IPS DF 6.9 (cell line): ENCODE results near the gene IFT25.
"Not testable (repeated sequence)": the region's sequence is repeated elsewhere in the genome, so short reads cannot be mapped to it uniquely, and the experiment has no call there.

ENCODE experiments used
- DNase-seq: peaks from one replicate; pipeline ENCODE4 v3.0.0-alpha.2; 2013; ENCODE audit warnings: low read depth, low spot score
- H3K27ac ChIP-seq: one replicate; pipeline ENCODE4 v1.5.1; 2013; ENCODE audit warnings: low read length, control low read depth
- H3K27me3 ChIP-seq: 2 replicates; pipeline ENCODE4 v1.6.1; 2013; ENCODE audit warnings: mild to moderate bottlenecking, low read length; ENCODE audit not compliant: control insufficient read depth, insufficient read depth
- H3K36me3 ChIP-seq: 2 replicates; pipeline ENCODE4 v1.6.1; 2013; ENCODE audit warnings: low read length; ENCODE audit not compliant: control insufficient read depth, insufficient read depth
- H3K4me1 ChIP-seq: 2 replicates; pipeline ENCODE4 v1.6.1; 2013; ENCODE audit warnings: low read length; ENCODE audit not compliant: control insufficient read depth, insufficient read depth
- H3K4me3 ChIP-seq: 2 replicates; pipeline ENCODE4 v1.5.1; 2013; ENCODE audit warnings: mild to moderate bottlenecking, low read length
- H3K9me3 ChIP-seq: 2 replicates; pipeline ENCODE4 v1.6.1; 2013; ENCODE audit warnings: low read length, inconsistent platforms; ENCODE audit not compliant: control insufficient read depth, insufficient read depth
- WGBS: extraction: QIAGEN DNeasy Blood & Tissue Kit; methylation state at CpG from one replicate; pipeline ENCODE4 v1.1.7; 2013; ENCODE audit warnings: mixed read lengths, missing lambda C conversion rate; ENCODE audit not compliant: insufficient read length, insufficient coverage; 5-methylcytosine and 5-hydroxymethylcytosine counted together

Gene IFT25

DNA sequence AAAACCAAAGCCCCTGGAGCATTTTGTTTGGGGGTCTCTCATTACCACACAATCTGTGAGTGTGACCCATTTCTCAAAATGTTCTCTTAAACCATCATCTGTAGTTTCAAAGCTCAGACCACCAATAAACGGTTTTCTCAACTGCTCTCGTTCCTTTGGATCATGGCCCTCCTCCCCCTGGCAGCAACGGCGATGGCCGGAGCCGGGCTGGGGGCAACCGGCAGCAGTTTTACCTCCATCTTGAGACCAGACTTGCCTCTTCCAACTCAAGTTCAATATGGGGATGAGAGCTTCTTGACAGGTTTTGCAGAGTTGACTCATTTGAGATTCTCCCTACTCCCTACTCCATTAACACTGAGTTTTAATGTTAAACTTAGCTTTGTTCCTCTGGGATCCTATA is 30.4 kb upstream of the IFT25 start:
- no peak overlapping the region for H3K27ac ChIP-seq
- no peaks in the 10 kb centered on the region for H3K27me3 ChIP-seq
- no peaks in the 10 kb centered on the region; the same call in 1 of the 2 replicates for H3K36me3 ChIP-seq
- DNase-seq, result no peak
- WGBS, result no CpG with 5 or more reads among the region's 7 CpGs
- H3K4me1 ChIP-seq, result no peaks in the 10 kb centered on the region
- H3K4me3 ChIP-seq, result no peak overlapping the region
- H3K9me3 ChIP-seq, result no peaks in the 10 kb centered on the region

DNA sequence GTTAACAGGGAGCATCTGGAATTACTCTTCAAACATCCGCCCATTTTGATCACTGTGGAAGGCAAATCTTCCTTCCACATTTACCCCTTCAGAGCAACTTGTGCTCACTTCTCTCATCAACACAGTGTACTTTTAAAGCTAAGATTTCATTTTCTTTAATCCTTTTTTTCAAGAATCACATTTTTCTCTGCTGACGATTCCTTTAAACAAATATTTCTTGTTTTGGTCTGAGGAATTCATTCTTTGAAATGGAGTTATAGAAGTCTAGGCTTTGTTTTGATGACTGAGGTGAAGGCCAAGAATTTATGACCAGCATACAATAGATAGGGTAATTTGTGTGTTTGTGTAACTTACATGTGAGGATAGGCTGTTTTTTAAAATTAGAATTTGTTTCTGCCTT is 26.2 kb upstream of the IFT25 start:
- no peaks in the 10 kb centered on the region for H3K27me3 ChIP-seq
- DNase-seq, result no peak
- H3K4me3 ChIP-seq, result no peak overlapping the region
- no CpG with 5 or more reads among the region's 2 CpGs for WGBS
- H3K4me1 ChIP-seq, result no peaks in the 10 kb centered on the region
- H3K36me3 ChIP-seq, result peaks cover 4% of the 10 kb centered on the region; the same call in 1 of the 2 replicates
- H3K9me3 ChIP-seq, result no peaks in the 10 kb centered on the region
- H3K27ac ChIP-seq, result no peak overlapping the region

DNA sequence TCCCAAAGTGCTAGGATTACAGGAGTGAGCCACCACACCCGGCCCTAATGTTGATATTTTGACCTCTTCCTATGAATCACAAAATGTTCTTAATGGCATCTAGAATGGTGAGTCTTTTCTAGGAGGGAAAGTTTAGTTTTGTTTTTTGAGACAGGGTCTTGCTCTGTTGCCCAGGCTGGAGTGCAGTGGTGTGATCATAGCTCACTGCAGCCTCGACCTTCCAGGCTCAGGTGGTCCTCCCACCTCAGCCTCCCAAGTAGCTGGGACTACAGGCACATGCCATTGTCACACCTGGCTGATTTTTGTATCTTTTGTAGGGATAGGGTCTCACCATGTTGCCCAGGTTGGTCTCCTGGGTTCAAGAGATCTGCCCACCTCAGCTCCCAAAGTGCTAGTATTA is 23.8 kb upstream of the IFT25 start:
- not testable (repeated sequence) for H3K27ac ChIP-seq, H3K4me1 ChIP-seq, DNase-seq, H3K27me3 ChIP-seq, H3K9me3 ChIP-seq, H3K36me3 ChIP-seq, H3K4me3 ChIP-seq
- no CpG with 5 or more reads among the region's 2 CpGs for WGBS

DNA sequence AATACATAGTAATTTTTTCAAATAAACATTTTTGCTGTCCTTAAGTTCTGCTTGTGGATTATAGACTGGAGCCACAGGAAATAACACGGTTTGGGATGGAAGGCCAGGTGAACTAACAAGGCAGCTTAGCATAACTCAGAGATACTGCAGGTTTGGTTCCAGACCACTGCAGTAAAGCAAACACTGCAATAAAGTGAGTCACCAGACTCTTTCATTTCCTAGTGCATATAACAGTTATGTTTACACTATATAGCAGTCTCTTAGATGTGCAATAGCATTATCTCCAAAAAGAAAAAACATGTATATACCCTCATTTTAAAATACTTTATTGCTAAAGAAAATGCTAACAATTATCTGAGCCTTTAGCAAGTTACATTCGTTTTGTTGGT is 22.6 kb upstream of the IFT25 start:
- no peaks in the 10 kb centered on the region for H3K9me3 ChIP-seq
- H3K4me1 ChIP-seq, result no peaks in the 10 kb centered on the region
- no CpG with 5 or more reads among the region's 2 CpGs for WGBS
- peaks cover 8% of the 10 kb centered on the region for H3K36me3 ChIP-seq
- H3K27ac ChIP-seq, result no peak overlapping the region
- DNase-seq, result no peak
- H3K27me3 ChIP-seq, result no peaks in the 10 kb centered on the region
- no peak overlapping the region for H3K4me3 ChIP-seq

DNA sequence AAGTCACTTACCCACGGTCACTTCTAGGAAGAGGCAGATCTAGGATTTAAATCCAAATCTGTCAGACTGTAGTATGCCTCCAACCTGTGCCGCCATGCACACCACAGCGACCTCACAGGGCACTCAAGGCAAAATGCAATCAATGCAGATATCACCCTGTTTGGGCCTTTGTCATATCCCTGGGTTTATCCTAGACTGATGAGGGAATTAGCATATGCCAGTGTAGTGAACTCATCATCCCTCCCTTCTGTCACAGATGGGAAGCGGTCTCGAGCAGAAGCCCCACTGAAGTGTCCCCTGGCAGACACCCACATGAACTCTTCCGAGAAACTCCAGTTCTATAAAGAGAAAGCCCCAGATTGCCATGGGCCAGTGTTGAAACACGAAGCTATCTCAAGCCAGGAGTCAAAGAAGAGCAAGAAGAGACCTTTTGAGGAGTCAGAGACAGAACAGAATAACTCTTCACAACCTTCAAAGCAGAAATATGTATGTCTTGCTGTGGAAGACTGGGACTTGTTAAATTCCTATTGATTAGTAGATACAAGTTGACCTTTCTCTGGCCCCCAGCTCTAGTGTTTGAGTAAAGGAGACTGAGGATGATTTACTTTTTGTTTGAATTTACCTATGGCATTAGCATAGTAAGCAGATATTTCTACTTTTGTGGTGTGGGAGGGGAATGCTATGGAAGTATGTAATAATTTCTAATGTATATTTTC is 22.1 kb upstream of the IFT25 start:
- Histone ChIP-seq H3K36me3 (peaks cover 12% of the 10 kb centered on the region), H3K27me3 (no peaks in the 10 kb centered on the region), H3K9me3 (no peaks in the 10 kb centered on the region), H3K27ac (no peak overlapping the region), H3K4me3 (no peak overlapping the region), H3K4me1 (no peaks in the 10 kb centered on the region)
- no peak for DNase-seq
- WGBS, result no CpG with 5 or more reads among the region's 7 CpGs

DNA sequence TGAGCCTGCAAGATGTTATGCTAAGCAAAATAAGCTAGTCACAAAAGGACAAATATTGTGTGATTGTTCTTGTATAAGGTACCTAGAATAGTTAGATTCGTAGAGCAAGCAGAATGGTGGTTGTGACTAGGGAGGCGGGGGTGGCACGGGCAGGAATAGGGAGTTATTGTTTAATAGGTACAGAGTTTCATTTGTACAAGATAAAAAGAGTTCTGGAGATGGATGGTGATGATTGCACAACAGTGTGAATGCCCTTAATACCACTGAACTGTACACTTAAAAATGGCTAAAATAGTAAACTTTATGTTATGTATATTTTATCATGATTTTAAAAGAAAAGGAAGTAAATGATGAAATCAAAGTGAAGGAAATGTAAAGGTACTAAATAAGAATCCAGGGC is 21.3 kb upstream of the IFT25 start:
- Histone ChIP-seq H3K4me1 (no peaks in the 10 kb centered on the region), H3K36me3 (peaks cover 16% of the 10 kb centered on the region), H3K27me3 (no peaks in the 10 kb centered on the region), H3K9me3 (no peaks in the 10 kb centered on the region), H3K27ac (no peak overlapping the region), H3K4me3 (no peak overlapping the region)
- DNase-seq, result no peak
- WGBS, result no CpG with 5 or more reads among the region's 3 CpGs

DNA sequence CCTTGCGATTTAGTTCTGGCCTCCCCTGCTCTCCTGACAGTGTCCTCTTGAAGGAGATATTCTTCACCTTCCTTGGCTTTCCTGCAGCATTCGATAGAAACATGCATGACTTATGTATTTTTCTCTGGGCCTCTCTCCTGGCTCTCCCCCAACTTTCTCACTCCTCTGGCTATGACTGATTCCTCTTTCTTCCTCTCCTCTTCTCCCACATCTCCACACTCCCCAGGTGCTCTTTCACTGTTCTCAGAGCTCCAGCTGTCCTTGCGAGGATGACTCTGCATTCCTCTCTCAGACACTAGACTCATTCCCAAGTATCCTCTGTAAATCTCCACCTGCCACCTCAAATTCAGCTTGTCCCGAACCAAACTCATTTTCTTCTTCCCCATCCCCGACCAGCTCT is 18.6 kb upstream of the IFT25 start:
- no peak for DNase-seq
- no peak overlapping the region for H3K27ac ChIP-seq
- H3K9me3 ChIP-seq, result no peaks in the 10 kb centered on the region
- 100% methylated on average over 2 of the region's 5 CpGs for WGBS
- no peaks in the 10 kb centered on the region for H3K27me3 ChIP-seq
- peaks cover 18% of the 10 kb centered on the region for H3K36me3 ChIP-seq
- H3K4me3 ChIP-seq, result no peak overlapping the region
- no peaks in the 10 kb centered on the region for H3K4me1 ChIP-seq

DNA sequence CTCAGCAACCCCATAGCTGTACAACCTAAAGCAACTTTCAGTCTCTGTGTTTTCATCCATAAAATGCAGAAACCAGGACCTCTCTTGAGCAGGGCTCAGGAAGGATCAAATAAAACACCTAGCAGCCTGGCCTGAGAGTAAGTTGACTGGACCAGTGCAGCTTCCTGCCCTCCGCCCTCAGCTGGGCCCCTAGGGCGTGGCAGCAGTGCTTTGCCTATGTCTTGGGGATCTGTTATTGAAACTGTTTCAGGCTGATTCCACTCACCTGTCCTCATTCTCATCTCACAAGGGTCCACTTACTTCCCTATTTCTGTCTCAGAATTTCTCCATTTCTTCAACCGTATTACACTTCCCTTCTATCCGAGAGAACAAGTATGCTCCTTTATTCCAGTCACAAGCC is 18.0 kb upstream of the IFT25 start:
- Histone ChIP-seq H3K27me3 (no peaks in the 10 kb centered on the region), H3K9me3 (no peaks in the 10 kb centered on the region), H3K4me3 (no peak overlapping the region), H3K36me3 (peaks cover 18% of the 10 kb centered on the region), H3K27ac (no peak overlapping the region), H3K4me1 (no peaks in the 10 kb centered on the region)
- 100% methylated on average over 2 of the region's 4 CpGs for WGBS
- no peak for DNase-seq

DNA sequence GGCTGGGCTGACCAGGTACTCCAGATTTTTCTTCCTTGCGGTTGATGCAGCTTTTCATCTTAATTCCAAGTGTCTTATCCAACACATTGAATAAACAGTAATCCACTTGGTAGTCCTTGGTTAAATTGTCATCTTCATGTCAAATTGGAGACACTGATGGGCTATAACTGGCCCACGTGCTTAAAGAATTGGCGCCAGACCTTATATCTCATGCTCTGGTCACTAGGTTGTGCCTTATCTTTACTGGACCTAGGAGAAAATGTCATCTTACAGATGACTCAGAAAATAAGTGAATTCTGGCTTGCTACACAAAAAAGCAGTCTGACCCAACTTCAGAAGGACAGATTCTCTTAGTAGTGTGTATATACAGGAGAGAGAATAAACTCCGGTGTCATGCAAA is 16.9 kb upstream of the IFT25 start:
- no peak overlapping the region for H3K4me3 ChIP-seq
- H3K36me3 ChIP-seq, result peaks cover 15% of the 10 kb centered on the region
- no peaks in the 10 kb centered on the region for H3K4me1 ChIP-seq
- H3K27ac ChIP-seq, result no peak overlapping the region
- WGBS, result no CpG with 5 or more reads among the region's 4 CpGs
- H3K27me3 ChIP-seq, result no peaks in the 10 kb centered on the region
- DNase-seq, result no peak
- H3K9me3 ChIP-seq, result no peaks in the 10 kb centered on the region

DNA sequence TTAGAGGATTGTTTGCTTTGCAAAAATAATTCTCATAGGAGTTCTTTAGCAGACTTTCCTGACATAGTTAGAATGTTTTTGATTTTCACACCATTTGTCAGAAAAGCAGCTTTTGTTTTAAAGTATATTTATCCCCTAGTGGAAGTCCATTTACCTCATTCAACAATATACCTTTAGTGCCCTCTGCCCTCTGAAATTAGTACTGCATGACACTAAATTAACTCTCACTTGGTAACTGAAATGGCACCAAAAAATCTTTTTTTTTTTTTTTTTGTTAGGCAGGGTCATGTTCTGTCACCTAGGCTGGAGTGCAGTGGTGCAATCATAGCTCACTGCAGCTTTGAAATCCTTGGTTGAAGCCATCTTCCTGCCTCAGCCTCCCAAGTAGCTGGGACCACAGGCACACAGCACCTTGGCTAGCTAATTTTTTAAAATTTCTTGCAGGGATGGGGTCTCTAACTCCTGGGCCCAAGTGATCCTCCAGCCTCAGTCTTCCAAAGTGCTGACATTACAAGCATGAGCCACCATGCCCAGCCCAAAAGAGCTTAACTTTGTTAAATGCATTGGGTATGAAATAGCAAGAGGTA is 14.3 kb upstream of the IFT25 start:
- Histone ChIP-seq H3K36me3 (peaks cover 13% of the 10 kb centered on the region), H3K4me1 (no peaks in the 10 kb centered on the region), H3K27me3 (no peaks in the 10 kb centered on the region), H3K27ac (no peak overlapping the region), H3K4me3 (no peak overlapping the region), H3K9me3 (no peaks in the 10 kb centered on the region)
- DNase-seq, result no peak

DNA sequence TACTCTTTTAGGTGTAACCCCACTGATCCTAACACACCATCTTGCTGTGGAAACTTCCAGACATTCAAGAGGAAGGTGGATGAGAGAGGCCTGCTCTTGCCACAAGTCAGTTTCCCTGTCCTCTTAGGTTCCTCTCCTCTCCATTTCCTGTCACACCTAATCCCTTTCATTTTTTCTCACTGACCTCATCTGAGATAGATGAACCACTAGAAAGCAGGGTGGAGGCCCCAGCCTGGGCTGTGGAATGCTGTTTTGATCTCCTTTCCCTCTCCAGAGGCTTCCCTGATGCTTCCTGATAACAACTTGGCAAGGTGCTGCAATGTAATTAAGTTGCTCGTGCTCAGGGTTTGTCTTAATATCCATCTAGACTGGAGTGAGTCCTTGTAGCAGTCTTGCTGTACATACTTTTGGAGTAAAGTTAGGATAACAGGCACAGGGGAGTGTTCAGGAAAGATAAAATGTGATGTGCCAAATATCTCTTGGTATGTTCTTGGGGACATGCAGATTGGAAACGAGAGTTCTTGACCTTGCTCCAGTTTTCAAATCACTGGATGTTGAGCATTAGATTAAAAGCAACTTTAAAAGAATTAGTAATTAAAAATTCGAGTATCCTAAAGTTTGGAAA is 11.8 kb upstream of the IFT25 start:
- H3K27ac ChIP-seq, result no peak overlapping the region
- DNase-seq, result no peak

More for the DNA sequence above, 11.8 kb upstream of the IFT25 start:
- H3K9me3 ChIP-seq, result no peaks in the 10 kb centered on the region
- H3K4me3 ChIP-seq, result no peak overlapping the region
- no peaks in the 10 kb centered on the region for H3K4me1 ChIP-seq
- H3K36me3 ChIP-seq, result peaks cover 4% of the 10 kb centered on the region; the same call in 1 of the 2 replicates
- WGBS, result no CpG with 5 or more reads among the region's 3 CpGs
- H3K27me3 ChIP-seq, result no peaks in the 10 kb centered on the region
